Measurements from ENCODE around the gene OCLN.
"Not testable (repeated sequence)": the region's sequence is repeated elsewhere in the genome, so short reads cannot be mapped to it uniquely, and the experiment has no call there.

DNA sequence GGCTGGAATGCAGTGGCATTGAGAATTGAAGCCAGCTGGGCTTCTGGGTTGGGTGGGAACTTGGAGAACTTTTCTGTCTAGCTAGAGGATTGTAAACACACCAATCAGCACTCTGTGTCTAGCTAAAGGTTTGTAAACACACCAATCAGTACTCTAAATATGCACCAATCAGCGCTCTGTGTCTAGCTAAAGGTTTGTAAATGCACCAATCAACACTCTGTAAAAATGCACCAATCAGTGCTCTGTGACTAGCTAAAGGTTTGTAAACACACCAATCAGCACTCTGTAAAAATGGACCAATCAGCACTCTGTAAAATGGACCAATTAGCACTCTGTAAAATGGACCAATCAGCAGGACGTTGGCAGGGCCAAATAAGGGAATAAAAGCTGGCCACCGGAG lies 26.2 kb upstream of the OCLN start:
- TF ChIP-seq, protein P1, sequence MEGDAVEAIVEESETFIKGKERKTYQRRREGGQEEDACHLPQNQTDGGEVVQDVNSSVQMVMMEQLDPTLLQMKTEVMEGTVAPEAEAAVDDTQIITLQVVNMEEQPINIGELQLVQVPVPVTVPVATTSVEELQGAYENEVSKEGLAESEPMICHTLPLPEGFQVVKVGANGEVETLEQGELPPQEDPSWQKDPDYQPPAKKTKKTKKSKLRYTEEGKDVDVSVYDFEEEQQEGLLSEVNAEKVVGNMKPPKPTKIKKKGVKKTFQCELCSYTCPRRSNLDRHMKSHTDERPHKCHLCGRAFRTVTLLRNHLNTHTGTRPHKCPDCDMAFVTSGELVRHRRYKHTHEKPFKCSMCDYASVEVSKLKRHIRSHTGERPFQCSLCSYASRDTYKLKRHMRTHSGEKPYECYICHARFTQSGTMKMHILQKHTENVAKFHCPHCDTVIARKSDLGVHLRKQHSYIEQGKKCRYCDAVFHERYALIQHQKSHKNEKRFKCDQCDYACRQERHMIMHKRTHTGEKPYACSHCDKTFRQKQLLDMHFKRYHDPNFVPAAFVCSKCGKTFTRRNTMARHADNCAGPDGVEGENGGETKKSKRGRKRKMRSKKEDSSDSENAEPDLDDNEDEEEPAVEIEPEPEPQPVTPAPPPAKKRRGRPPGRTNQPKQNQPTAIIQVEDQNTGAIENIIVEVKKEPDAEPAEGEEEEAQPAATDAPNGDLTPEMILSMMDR (conservative IDR thresholded peaks at IDR 0.05), result not testable (repeated sequence)
- TF ChIP-seq ZFX (IDR thresholded peaks at IDR 0.05), result not testable (repeated sequence)
